HG03108 (cell line): ENCODE measurements around the gene STX5.
"Not testable (repeated sequence)": the region's sequence is repeated elsewhere in the genome, so short reads cannot be mapped to it uniquely, and the experiment has no call there.

ENCODE experiments used
- ATAC-seq: cut with Tn5 transposase; IDR thresholded peaks from one replicate; pipeline ENCODE4 v1.9.1; 2021; ENCODE audit warnings: moderate library complexity; ENCODE audit not compliant: unreplicated experiment

STX5 gene

GRCh38 chr11:62832336-62833234 lies 734 bp upstream of the STX5 start, which contains the start of gene TEX54:
Gene TEX54 (minus strand): TSS chr11:62832841.
- ATAC-seq = no peak

- no peak for ATAC-seq
Observed at GRCh38 chr11:62830904-62831519, 839 bp downstream of the STX5 start.

- ATAC-seq = not testable (repeated sequence)
Observed at GRCh38 chr11:62828130-62828529, 3.7 kb downstream of the STX5 start.

GRCh38 chr11:62823677-62824076 lies 8.2 kb downstream of the STX5 start:
- ATAC-seq = no peak

DNA sequence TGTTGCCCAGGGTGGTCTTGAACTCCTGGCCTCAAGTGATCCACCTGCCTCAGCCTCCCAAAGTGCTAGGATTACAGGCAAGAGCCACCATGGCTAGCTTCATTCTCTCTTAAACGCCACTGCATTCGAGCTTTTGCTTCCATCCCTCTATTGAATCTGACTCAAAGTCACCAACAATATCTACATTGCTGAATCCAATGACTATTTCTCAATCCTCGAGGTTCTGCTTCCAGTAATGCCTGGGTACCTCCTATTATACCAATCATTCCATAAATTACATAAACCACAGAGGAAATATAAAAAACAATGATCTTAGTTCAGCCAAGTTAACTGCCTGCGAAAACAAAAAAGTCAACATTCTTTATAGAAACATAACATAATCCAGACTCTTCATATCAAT lies 14.7 kb downstream of the STX5 start:
- ATAC-seq = no peak

GRCh38 chr11:62816557-62816956 lies 15.3 kb downstream of the STX5 start:
- ATAC-seq = no peak

GRCh38 chr11:62811659-62812058 lies 20.2 kb downstream of the STX5 start:
- ATAC-seq = no peak

DNA sequence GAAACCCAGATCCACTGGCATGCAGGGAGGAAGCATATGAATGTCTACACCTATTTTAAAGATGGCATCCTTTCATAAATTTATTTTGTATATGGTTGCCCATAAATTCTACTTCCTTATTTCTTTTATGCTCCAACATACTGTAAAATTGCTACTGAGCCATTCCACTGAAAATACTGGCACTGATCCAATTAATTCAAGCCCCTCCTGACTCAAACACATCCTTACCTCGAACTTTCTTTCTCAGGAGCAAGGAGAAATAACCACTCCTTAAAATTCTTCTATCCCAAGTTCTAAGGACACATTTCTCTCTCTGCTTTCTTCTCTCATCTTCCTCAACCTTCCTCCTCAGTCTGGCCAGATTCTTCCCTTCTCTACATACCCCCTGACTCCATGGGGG lies 21.1 kb downstream of the STX5 start:
- no peak for ATAC-seq

GRCh38 chr11:62806611-62807121 lies 25.2 kb downstream of the STX5 start:
- no peak for ATAC-seq

DNA sequence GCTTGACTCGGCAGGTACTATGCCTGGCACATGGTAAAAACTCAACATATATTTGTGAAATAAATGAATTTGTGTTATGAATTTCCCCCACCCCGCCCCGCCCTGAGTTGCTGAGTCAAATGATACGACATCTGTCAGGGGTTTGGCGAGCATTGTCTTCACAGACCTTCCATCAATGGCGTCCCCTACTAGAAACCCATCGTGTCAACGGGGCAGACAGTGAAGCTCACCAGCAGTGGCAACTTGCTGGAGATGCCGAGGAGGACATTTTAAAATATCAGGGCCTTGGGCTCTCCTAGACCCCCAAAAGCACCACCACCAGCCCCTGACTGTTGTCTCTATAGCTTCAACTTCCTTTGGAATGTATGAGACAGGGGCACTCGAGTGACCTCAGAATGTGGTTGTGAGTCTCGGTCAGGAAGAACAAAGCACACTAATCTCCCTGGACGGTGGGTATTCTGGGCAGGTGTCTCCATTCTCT lies 25.9 kb downstream of the STX5 start:
- ATAC-seq = no peak

- peak; percentile 80 for ATAC-seq
Observed at GRCh38 chr11:62805076-62805892, 26.6 kb downstream of the STX5 start, which contains the start of gene NXF1. Gene NXF1 (minus strand): TSS chr11:62805440. CDS start chr11:62805356, 84 bp downstream.

DNA sequence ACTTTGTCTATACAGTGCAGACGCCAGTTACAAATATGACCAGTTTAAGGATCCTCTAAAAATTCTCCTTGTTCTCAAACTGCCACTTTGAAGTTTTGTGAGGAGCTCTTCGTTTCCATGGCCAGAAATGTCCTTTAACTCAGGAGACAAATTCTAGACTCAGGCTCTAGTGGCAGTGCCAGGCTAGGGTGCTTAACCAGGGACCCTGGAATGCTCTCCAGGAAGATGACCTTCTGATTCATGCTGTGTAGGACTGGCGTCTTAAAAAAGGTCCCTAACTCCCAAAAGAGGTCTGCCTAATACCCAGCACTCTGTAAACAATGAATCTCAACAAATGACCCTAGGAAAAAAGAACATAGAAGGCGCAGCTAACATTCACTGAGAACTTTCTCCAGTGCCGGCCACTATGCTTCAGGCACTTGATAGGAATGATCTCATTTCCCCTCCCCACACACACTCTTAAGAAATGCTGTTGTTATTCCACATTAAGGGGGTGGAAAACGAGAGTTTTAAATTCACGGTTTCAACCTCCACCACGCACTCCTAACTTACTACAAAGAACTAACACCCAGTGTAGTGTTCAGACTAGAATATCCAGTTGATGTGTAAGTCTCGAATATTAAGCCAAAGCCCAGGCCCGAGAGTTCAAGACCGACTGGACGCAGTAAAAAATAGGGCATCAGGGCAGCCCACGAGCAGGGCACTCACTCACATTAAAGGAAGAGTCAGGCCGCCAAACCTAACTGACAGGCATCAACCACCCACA lies 27.4 kb downstream of the STX5 start:
- no peak for ATAC-seq

DNA sequence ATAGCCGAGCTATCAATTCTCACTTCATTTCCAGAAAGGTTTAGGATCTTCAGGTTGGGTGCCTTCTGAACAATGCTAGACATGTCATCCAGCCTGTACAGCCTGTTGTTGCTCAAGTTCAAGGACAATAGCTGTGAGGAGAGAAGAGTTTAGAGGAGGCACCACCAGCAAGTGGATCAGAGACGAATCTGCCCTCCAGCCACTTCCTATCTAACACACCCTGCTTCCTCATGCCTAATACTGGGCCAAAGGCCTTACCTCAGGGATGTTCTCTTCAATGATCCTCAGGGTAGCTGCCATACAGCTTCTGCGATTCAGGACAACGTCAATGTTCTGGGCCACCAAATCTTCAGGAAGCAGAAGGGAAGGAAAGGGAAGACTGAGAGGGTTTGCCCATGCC lies 30.8 kb downstream of the STX5 start:
- ATAC-seq = no peak

DNA sequence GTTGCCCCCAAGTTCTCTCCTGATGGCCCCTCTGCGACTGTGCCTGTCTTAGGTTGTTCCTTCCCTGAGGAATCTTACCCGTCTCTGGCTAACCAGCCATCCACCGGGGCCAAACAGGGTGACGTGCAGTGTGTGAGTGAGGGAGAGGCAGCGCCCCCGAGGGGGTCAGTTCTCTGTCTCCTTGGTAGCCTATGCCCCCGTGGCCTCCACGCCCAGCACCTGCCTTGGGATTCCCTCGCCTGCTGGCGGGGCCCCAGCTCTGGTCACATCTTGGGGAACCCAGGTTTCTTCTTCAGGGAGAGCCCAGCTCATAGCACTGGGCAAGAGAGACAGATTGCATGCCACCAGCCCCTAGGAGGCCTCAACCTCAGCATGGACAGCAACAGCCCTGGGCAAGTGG lies 32.4 kb downstream of the STX5 start:
- no peak for ATAC-seq

- no peak for ATAC-seq
Observed at GRCh38 chr11:62796281-62796680, 35.6 kb downstream of the STX5 start.

DNA sequence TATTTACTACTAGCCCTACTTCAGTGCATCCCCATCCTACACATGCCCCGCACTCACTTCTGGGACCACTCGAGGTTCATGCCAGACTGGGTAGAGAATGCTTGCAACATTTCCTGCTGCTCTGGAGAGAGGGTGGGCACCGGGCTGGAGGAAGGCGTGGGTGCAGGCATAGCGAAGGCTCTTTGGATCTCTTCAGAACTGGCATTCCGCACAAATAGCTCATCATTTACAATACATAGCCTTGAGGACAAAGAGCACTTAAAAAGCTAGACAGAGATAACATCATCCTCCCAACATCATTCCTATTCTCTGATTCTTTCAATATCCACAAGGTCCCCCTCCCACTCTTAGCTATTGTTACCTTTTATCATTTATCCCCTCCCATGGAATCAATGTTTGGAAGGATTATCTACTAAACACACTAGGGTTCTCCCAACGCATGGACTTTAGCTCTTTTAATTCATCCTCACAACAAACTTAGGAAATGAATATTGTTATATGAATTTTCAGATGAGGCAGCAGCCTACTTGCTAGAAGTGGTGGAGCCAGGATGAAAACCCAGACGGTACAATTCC lies 37.6 kb downstream of the STX5 start:
- no peak for ATAC-seq

GRCh38 chr11:62792202-62792575 lies 39.7 kb downstream of the STX5 start:
- no peak for ATAC-seq

DNA sequence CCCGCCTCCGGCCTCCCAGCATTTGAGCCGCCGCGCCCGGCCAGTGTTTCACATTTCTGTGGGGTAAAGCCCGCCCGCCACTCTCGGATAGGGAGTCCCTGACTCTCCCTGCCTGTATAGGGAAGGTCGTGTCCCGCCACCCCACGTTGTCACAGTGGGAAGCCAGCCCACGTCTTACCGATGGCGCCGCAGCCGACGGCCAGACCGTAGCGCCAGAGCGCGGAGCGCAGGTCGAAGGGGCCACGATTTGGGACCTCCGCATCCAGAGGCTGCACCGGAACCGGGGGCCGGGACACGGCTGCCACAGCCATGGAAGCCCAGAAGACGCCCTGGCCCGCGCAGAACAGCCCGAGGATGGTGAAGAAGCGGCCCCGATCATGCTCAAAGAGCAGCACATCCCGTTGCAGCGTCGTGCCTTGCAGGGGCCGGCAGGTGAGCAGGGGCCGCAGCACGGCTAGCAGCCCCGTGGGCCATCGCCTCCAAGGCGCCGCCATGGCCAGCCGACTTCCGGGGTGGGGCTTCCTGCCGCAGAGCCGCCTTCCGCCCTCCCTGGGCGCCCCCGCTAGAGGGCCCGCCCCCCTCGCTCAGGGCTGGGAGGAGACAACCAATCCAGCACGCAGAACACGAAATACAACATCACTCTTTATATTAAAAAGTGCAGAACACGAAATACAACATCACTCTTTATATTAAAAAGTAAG lies 40.2 kb downstream of the STX5 start, which contains the start of gene TMEM223:
TMEM223 (minus strand) TSS at position 506 of the 701 bp plus-strand sequence; CDS start at position 494, 12 bp downstream.
- ATAC-seq = peak; percentile 57

GRCh38 chr11:62789576-62789975 lies 42.3 kb downstream of the STX5 start:
- ATAC-seq = no peak
